Ureter (tissue), 1 donor: ENCODE data around the gene TMEM163. TPM values are rescaled to one million over a fixed set of nuclear protein-coding genes. Genes with fewer than 3 reads are reported as not detected.
"Not testable (repeated sequence)": the region's sequence is repeated elsewhere in the genome, so short reads cannot be mapped to it uniquely, and the experiment has no call there.

Experiments used
- DNase-seq: peaks from one replicate; pipeline ENCODE4 v3.0.0-alpha.2; 2020; ENCODE audit warnings: low spot score
- total RNA-seq: library from RNA; stranded (reverse); gene quantifications from one replicate; pipeline ENCODE4 v1.2.4, GENCODE V29; 2023
- donor health status: DM: yes; HTN: yes; CAD: no.

The TMEM163 gene
- total RNA-seq, 1 donor from 2014 or later = 10.1 TPM

- no peak for DNase-seq
Observed at GRCh38 chr2:134581877-134582546, 136.8 kb downstream of the TMEM163 start.

GRCh38 chr2:134578316-134578715 lies 140.5 kb downstream of the TMEM163 start:
- DNase-seq = no peak

- DNase-seq = no peak
Observed at GRCh38 chr2:134576478-134576877, 142.3 kb downstream of the TMEM163 start.

- DNase-seq = no peak
Observed at GRCh38 chr2:134575888-134576287, 142.9 kb downstream of the TMEM163 start.

- no peak for DNase-seq
Observed at GRCh38 chr2:134574611-134575330, 144.0 kb downstream of the TMEM163 start.

GRCh38 chr2:134573724-134574123 lies 145.1 kb downstream of the TMEM163 start:
- DNase-seq = no peak

GRCh38 chr2:134573085-134573370 lies 145.8 kb downstream of the TMEM163 start:
- no peak for DNase-seq

- DNase-seq = no peak
Observed at GRCh38 chr2:134572314-134573084, 146.3 kb downstream of the TMEM163 start.

- DNase-seq = no peak
Observed at GRCh38 chr2:134570676-134571075, 148.1 kb downstream of the TMEM163 start.

GRCh38 chr2:134568413-134568812 lies 150.4 kb downstream of the TMEM163 start:
- no peak for DNase-seq

GRCh38 chr2:134567666-134568065 lies 151.1 kb downstream of the TMEM163 start:
- DNase-seq = no peak

- not testable (repeated sequence) for DNase-seq
Observed at GRCh38 chr2:134564955-134565354, 153.8 kb downstream of the TMEM163 start.

GRCh38 chr2:134564549-134564948 lies 154.3 kb downstream of the TMEM163 start:
- DNase-seq = no peak

- no peak for DNase-seq
Observed at GRCh38 chr2:134558208-134558830, 160.5 kb downstream of the TMEM163 start.

- DNase-seq = no peak
Observed at GRCh38 chr2:134555411-134555810, 163.4 kb downstream of the TMEM163 start.

GRCh38 chr2:134553657-134554056 lies 165.1 kb downstream of the TMEM163 start:
- no peak for DNase-seq

- DNase-seq = no peak
Observed at GRCh38 chr2:134550566-134551164, 168.1 kb downstream of the TMEM163 start.

- DNase-seq = no peak
Observed at GRCh38 chr2:134549104-134549503, 169.7 kb downstream of the TMEM163 start.

GRCh38 chr2:134540990-134541389 lies 177.8 kb downstream of the TMEM163 start:
- no peak for DNase-seq

GRCh38 chr2:134539981-134540380 lies 178.8 kb downstream of the TMEM163 start:
- DNase-seq = no peak

GRCh38 chr2:134537702-134538101 lies 181.1 kb downstream of the TMEM163 start:
- no peak for DNase-seq

- DNase-seq = no peak
Observed at GRCh38 chr2:134537121-134537520, 181.7 kb downstream of the TMEM163 start.
